Uterus (tissue), 2 donors: ENCODE data around the gene GSX2.

ENCODE experiments used
- CTCF ChIP-seq, 4 experiments: fragments of 200-600 bp in 2 of 4; fragments of 450-650 bp in 2 of 4; sonication (generic) in 2 of 4; IDR thresholded peaks; one replicate each; pipeline ENCODE4 v1.5.1; 2016 to 2019; ENCODE audit warnings: antibody characterized with exemption in 4 of 4, mild to moderate bottlenecking in 2 of 4, moderate library complexity in 1 of 4
- POLR2A ChIP-seq, 2 donors: fragments of 450-650 bp; IDR thresholded peaks; one replicate each; pipeline ENCODE4 v1.6.1; 2016; ENCODE audit warnings: antibody characterized with exemption in 2 of 2, mild to moderate bottlenecking in 1 of 2, moderate library complexity in 1 of 2

DNA sequence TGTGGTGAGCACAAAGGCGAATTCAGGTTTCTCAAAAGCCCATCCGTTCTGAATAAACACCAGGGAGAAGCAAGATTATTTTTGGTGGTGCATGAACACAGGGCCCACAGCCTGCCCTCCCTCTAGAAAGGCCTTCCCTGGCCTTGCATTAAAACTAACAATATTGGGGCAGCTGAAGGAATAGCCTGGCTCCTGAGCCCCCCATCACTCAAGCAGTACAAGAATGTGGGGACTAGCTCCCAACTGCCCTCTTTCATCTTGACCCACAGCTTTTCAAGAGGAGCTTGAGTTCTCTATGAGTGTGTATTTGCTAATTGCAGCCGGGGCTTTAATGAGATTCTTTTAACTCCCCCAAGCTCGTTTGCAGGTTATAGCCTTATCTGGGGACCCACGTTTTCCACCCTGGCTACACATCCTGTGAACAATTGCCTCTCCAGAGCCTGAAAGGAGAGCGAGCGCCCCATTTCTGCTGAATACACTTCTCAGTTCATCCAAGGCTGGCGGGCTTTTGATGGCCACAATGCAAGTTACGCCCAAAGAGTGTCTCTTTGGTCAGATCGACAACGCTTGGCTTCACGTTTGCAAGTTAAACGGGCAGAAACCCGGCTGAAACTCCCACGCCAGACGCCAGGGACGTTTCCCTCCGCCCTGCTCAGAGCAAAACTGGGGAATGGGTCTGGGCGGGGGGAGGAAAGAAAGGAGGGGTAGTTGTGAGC lies 4.7 kb upstream of the GSX2 start:
- TF ChIP-seq CTCF (IDR thresholded peaks at IDR 0.05) (no peak), POLR2A (IDR thresholded peaks at IDR 0.05) (no peak)
